Esophagus squamous epithelium (tissue), 4 donors: ENCODE measurements around the gene WASHC2A.

Experiments used
- POLR2A ChIP-seq, 4 donors: fragments of 450-650 bp; IDR thresholded peaks; one replicate each; pipeline ENCODE4 v1.6.1; 2017; ENCODE audit warnings: antibody characterized with exemption in 4 of 4, mild to moderate bottlenecking in 4 of 4, moderate library complexity in 3 of 4
- TF ChIP-seq, protein P1 (sequence below), 6 experiments: fragments of 450-650 bp in 4 of 6; fragments of 200-600 bp in 2 of 6; sonication (generic) in 2 of 6; IDR thresholded peaks; one replicate each; pipeline ENCODE4 v1.5.1; 2016 to 2019; ENCODE audit warnings: antibody characterized with exemption in 6 of 6, mild to moderate bottlenecking in 4 of 6, moderate library complexity in 4 of 6

DNA sequence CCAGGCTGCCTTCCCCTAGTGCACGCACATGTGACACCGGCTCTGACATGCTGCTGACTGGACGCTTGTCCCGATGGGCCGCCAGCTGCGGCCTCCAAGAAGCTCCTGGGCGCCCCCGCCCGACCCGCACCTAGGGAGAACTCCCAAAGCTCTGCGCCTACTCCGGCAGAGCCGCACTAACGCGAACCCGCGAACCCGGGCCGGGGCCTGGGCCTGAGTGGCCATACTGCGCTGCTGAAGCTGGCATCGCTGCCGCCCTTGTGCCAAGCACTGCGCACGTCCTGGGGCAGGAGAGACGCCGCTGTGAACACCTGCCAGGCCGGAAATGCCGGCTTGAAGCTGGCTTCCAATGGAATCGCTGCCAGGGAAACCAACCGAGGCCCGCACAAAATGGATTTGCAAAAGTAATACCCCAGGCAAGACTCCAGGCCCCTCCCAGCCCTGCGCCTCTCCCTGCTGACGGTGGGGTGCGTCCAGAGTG, 85.1 kb downstream of the WASHC2A start:
- TF ChIP-seq, protein P1, sequence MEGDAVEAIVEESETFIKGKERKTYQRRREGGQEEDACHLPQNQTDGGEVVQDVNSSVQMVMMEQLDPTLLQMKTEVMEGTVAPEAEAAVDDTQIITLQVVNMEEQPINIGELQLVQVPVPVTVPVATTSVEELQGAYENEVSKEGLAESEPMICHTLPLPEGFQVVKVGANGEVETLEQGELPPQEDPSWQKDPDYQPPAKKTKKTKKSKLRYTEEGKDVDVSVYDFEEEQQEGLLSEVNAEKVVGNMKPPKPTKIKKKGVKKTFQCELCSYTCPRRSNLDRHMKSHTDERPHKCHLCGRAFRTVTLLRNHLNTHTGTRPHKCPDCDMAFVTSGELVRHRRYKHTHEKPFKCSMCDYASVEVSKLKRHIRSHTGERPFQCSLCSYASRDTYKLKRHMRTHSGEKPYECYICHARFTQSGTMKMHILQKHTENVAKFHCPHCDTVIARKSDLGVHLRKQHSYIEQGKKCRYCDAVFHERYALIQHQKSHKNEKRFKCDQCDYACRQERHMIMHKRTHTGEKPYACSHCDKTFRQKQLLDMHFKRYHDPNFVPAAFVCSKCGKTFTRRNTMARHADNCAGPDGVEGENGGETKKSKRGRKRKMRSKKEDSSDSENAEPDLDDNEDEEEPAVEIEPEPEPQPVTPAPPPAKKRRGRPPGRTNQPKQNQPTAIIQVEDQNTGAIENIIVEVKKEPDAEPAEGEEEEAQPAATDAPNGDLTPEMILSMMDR (IDR thresholded peaks at IDR 0.05) = no peak
- no peak for TF ChIP-seq POLR2A (IDR thresholded peaks at IDR 0.05)
